Ectodermal cell (in vitro differentiated cells): ENCODE measurements around the gene RHEBL1.

Experiments used
- H3K27ac ChIP-seq: 2 replicates; pipeline ENCODE4 v1.7.0; 2013; ENCODE audit warnings: mild to moderate bottlenecking, low read depth, low read length; ENCODE audit not compliant: insufficient read depth, poor library complexity, severe bottlenecking
- H3K27me3 ChIP-seq: 2 replicates; pipeline ENCODE4 v1.7.0; 2013; ENCODE audit warnings: mild to moderate bottlenecking, low read length; ENCODE audit not compliant: insufficient read depth, control insufficient read depth, poor library complexity, severe bottlenecking
- H3K36me3 ChIP-seq: one replicate; pipeline ENCODE4 v1.7.0; 2013; ENCODE audit warnings: low read length; ENCODE audit not compliant: control insufficient read depth, insufficient read depth
- H3K4me1 ChIP-seq: one replicate; pipeline ENCODE4 v1.7.0; 2013; ENCODE audit warnings: low read length; ENCODE audit not compliant: control insufficient read depth, insufficient read depth
- H3K4me3 ChIP-seq: 2 replicates; pipeline ENCODE4 v1.7.0; 2013; ENCODE audit warnings: low read depth, low read length, control low read depth; ENCODE audit not compliant: insufficient read depth
- H3K9me3 ChIP-seq: 2 replicates; pipeline ENCODE4 v1.7.0; 2013; ENCODE audit warnings: mild to moderate bottlenecking, low read length, moderate library complexity; ENCODE audit not compliant: control insufficient read depth
- WGBS, 2 experiments: methylation state at CpG; one replicate each; pipeline ENCODE4 v1.1.7; 2013; ENCODE audit warnings: missing lambda C conversion rate in 2 of 2; 5-methylcytosine and 5-hydroxymethylcytosine counted together

Gene RHEBL1

DNA sequence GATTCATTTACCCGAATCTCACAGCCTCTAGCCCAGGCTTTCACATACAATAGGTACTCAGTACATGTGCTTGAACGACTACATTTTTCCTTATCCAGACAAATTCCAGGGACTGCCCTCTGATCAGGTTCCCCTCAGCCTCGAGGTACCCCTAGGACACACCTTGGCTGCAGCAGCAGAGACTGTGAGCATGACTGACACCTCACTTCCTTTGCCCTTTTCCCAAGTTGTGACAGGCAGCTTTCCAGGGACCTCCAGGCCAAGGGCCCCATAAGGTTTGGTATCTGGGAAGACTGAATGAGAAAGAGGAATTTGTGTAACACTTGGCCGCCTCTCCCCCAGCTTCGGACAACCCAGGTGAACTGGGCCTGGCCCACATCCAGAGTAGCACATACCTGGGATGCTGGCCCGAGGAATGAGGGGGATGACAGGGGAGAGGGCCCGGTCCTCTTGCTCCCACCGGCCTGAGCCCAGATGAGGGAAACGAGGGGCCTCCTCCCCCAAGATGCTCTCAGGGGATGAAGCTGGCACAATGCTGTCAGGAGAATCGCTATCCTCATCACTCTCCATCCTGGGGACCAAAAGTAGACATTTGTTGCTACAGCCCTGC lies 41.0 kb downstream of the RHEBL1 start:
- Histone ChIP-seq H3K27ac (no peak overlapping the region), H3K4me3 (no peak overlapping the region), H3K4me1 (no peaks in the 10 kb centered on the region), H3K9me3 (no peaks in the 10 kb centered on the region), H3K36me3 (peaks cover 75% of the 10 kb centered on the region), H3K27me3 (no peaks in the 10 kb centered on the region)
- whole genome bisulfite sequencing, 2 experiments: 95% methylated on average over 10 of the region's 10 CpGs

DNA sequence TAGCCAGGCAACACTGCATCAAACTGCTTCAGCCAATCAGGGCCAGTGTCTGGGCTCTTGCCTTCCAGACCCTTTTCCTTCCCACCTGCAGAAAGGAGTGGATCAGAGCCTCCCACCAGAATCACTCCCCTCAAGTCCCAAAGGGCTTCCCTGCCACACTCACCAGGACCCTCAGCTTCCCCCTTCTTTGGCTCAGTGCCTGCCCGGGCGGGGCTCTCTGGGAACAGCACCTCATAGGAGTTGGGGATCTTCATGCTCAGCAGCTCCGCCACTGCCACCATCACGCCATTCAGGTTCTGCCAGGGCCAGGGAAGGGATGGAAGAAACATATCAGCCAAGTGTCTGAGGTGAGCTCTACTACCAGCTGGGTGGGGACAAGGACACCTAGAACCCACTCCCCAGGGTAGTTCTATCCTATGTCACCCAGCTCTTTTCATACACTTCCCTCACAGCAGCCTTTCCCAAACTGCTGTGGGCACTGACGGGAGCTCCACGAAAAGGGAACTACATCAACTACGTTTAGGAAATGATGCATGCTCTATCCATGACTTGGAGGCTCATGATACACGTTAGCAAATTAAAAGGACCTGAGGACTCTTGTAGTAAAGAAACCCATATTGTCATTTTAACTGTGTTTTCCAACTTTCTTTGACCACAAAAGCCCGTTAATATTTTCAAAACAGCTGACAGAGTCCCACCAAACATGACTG lies 41.8 kb downstream of the RHEBL1 start:
- Histone ChIP-seq H3K27ac (no peak overlapping the region), H3K36me3 (peaks cover 72% of the 10 kb centered on the region), H3K9me3 (no peaks in the 10 kb centered on the region), H3K4me3 (no peak overlapping the region), H3K27me3 (no peaks in the 10 kb centered on the region), H3K4me1 (no peaks in the 10 kb centered on the region)
- 93 to 96% methylated on average over 9 of the region's 9 CpGs for WGBS, 2 experiments

DNA sequence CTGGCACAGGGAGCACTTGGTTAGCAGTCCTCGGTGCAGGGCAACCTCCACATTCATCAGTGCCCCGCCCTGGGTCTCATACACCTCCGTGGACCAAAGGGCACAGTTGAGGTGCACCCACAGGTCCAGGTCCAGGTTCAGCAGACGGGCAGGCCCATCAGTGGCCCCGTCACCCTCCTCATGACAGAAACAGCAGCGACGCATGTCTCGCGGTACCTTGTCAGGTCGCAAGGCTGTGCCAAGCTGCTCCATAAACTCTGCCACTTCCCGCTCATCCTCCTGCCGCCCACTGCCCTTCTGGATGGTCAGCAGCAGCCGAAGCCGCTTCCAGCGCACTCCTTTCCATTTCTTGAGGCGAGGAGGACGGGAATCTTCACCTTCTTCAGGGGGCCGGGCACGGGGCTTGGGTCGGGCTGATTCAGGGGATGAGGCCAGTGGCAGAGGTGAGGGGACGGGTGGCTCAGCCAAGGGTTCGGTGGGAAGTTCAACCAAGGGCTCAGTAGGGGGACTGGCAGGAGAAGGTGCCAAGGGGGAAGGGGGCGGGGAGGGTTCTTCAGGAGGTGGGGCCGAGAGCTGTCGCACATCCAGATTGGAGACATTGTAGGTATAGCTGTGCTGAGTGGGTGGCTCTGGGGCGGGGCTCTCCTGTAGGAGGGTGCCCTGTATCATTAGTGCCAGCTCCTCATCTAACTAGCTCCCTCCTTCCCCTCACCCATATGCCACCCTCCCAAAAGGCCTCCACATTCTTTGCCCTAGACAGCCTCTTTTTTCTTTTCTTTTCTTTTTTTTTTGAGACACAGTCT lies 42.9 kb downstream of the RHEBL1 start:
- H3K27ac ChIP-seq: no peak overlapping the region
- H3K4me1 ChIP-seq: no peaks in the 10 kb centered on the region
- peaks cover 72% of the 10 kb centered on the region for H3K36me3 ChIP-seq
- H3K4me3 ChIP-seq: no peak overlapping the region
- WGBS, 2 experiments: 93 to 97% methylated on average over 26 of the region's 26 CpGs
- no peaks in the 10 kb centered on the region for H3K9me3 ChIP-seq
- H3K27me3 ChIP-seq: no peaks in the 10 kb centered on the region

DNA sequence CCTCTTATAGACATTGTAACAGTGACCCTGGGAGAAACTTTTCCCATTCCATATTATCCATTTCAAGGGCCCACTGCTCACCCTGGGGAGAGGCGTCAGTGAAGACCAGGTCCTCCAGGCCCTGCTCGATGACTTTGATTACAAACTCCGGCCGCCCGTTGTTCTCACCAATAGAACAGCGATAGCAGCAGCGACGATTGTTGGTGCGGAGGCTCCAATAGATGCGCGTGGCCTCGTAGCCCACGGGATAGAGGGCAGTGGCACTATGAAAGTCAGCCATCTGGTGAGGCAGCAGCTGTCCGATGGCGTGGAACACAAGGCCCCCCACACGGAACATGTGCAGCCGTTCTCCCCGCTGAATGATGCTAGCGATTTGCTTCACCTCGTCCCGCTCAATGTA lies 43.7 kb downstream of the RHEBL1 start:
- no peaks in the 10 kb centered on the region for H3K27me3 ChIP-seq
- 95 to 96% methylated on average over 21 of the region's 21 CpGs for WGBS, 2 experiments
- peaks cover 74% of the 10 kb centered on the region for H3K36me3 ChIP-seq
- H3K4me1 ChIP-seq: no peaks in the 10 kb centered on the region
- no peak overlapping the region for H3K4me3 ChIP-seq
- H3K27ac ChIP-seq: no peak overlapping the region
- no peaks in the 10 kb centered on the region for H3K9me3 ChIP-seq

DNA sequence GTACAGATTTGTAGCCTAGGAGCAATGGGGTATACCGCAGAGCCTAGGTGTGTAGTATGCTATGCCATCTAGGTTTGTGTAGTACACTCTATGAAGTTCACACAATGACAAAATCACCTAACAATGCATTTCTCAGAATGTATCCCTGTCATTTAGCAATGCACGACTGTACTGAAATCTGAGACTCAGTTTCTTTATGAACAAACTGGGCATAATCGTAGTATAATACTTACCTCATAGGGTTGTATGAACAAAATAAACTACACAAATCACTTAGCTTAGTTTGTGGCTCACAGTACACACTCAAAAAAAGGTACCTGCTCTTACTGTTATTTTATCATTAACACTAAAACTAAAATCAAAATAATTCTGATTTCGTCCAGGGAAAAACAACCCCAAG lies 44.3 kb downstream of the RHEBL1 start:
- H3K27me3 ChIP-seq: no peaks in the 10 kb centered on the region
- H3K4me1 ChIP-seq: no peaks in the 10 kb centered on the region
- peaks cover 70% of the 10 kb centered on the region for H3K36me3 ChIP-seq
- no peak overlapping the region for H3K4me3 ChIP-seq
- H3K27ac ChIP-seq: no peak overlapping the region
- 96% methylated on average over 4 of the region's 4 CpGs for WGBS, 2 experiments
- H3K9me3 ChIP-seq: no peaks in the 10 kb centered on the region

DNA sequence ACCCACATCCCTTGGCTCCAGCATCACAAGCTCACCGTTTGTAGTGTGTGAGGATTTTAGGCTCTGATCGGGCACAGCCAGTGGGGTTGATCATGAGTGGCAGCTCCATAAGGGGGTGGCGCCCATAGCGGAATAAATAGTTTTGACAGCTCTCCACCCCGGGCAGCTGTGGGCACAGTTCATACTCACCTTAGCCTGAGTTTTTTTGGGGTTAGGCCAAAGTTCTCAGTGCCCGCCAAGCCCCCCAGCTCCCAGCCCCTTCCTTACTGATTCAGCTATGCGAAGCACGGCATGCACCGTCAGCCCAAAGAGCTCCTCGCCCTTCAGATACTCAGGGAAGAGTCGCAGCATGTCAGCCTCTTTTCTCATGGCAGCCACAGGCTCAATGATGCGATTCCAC lies 45.2 kb downstream of the RHEBL1 start:
- peaks cover 60% of the 10 kb centered on the region for H3K36me3 ChIP-seq
- no peaks in the 10 kb centered on the region for H3K9me3 ChIP-seq
- 95% methylated on average over 12 of the region's 12 CpGs for WGBS, 2 experiments

DNA sequence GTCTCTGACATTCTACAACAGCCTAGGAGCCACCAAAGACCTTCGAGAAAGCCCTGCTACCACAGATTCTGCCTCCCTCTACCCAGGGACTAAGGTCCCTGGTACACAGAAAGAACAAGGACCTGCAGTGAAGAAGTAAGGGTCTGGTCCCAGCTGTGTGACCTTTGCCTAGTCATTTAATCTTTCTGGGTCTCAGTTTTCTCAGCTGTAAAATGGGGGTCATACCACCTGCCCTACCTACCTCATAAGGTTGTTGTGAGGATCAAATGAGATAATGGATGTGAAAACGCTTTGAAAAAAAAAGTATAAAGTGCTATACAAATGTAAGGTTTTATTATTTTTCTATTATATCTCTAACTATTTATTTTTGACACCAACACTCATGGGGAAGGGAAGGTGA lies 46.0 kb downstream of the RHEBL1 start:
- H3K9me3 ChIP-seq: no peaks in the 10 kb centered on the region
- H3K36me3 ChIP-seq: peaks cover 54% of the 10 kb centered on the region
- no peaks in the 10 kb centered on the region for H3K4me1 ChIP-seq
- H3K27ac ChIP-seq: no peak overlapping the region
- 95 to 100% methylated on average over 1 of the region's 2 CpGs for WGBS, 2 experiments
- no peaks in the 10 kb centered on the region for H3K27me3 ChIP-seq
- H3K4me3 ChIP-seq: no peak overlapping the region

More for the DNA sequence above, 45.2 kb downstream of the RHEBL1 start:
- Histone ChIP-seq H3K4me3 (no peak overlapping the region), H3K4me1 (no peaks in the 10 kb centered on the region), H3K27me3 (no peaks in the 10 kb centered on the region), H3K27ac (no peak overlapping the region)

DNA sequence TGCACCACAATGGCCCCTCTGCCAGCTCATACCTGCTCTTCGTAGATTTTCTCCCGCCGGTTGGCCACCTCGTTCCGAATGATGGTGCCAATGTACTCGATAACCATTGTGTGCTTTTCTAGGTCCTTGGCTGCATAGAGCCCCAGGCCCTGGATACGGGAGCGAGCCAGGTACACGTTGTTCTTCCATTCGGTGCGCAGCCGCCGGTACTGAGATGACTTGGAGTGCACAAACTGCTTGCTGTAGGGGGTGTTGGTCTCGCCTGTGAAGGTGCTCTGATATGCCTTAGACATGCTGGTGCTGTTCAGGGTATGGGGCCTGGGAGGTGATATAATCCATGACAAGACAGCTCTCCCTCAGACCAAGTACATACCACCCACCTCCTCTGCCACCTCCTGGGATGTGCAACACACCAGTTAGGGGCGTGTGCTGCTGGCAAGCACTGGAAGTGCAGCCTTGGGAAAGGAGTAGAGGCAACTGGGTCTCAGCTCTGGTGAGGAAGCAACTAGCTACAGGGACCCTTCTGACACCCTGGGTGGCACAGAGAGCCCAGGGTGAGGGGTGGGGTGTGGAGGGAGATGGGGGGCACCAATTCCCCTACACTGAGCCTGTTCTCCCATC lies 47.1 kb downstream of the RHEBL1 start:
- WGBS, 2 experiments: 95 to 96% methylated on average over 15 of the region's 15 CpGs
- no peaks in the 10 kb centered on the region for H3K27me3 ChIP-seq
- peaks cover 4% of the 10 kb centered on the region for H3K4me1 ChIP-seq
- no peak overlapping the region for H3K27ac ChIP-seq
- no peaks in the 10 kb centered on the region for H3K9me3 ChIP-seq
- H3K36me3 ChIP-seq: peaks cover 52% of the 10 kb centered on the region
- no peak overlapping the region for H3K4me3 ChIP-seq

DNA sequence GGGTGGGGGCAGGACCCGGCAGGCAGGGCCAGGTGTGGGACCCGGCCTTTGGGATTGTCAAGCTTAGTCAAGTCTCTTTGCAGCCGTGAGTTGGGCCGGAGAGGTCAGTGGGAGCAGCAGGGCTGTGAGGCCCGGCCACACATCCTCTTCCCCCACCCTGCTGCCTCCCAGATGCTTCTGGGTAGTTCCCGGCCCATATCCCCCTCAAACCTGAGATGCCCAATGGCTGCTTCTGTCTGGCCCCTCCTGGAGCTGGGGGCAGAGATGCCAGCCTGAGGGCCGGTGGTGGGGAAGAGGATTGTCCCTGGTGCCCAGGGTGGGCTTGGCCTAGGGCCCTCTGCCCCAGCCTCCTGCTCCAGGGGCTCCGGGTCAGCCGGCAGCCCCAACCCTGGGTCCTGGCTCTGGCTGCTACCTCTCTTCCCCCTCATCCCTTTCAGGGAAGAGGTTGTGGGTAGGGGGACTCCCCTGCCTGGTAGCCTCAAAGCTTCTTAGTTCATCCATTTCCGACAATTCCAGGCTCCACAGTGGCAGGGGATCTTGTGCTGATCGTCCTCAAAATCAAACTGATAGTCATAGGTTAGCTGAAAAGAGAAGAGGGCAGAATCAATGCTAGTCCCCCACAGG lies 48.4 kb downstream of the RHEBL1 start:
- no peak overlapping the region for H3K27ac ChIP-seq
- peaks cover 7% of the 10 kb centered on the region for H3K4me1 ChIP-seq
- H3K9me3 ChIP-seq: no peaks in the 10 kb centered on the region
- no peaks in the 10 kb centered on the region for H3K27me3 ChIP-seq
- peaks cover 42% of the 10 kb centered on the region for H3K36me3 ChIP-seq
- no peak overlapping the region for H3K4me3 ChIP-seq
- WGBS, 2 experiments: 92 to 94% methylated on average over 11 of the region's 11 CpGs
